AG09319 (cell line): ENCODE measurements around the gene PSD.

Experiments
- DNase-seq: peaks from one replicate; pipeline ENCODE4 v3.0.0-alpha.2; 2010; ENCODE audit warnings: low read depth; ENCODE audit errors: extremely low read depth
- CTCF ChIP-seq: IDR thresholded peaks from 2 replicates; pipeline ENCODE4 v1.5.1; 2011; ENCODE audit warnings: low read depth, mild to moderate bottlenecking, inconsistent platforms, low read length, moderate library complexity

Gene PSD

GRCh38 chr10:102437515-102437914 lies 18.9 kb upstream of the PSD start:
- TF ChIP-seq CTCF: no peak
- DNase-seq: no peak

GRCh38 chr10:102436312-102436711 lies 17.7 kb upstream of the PSD start:
- TF ChIP-seq CTCF: no peak
- no peak for DNase-seq

GRCh38 chr10:102435529-102436233 lies 17.1 kb upstream of the PSD start:
- no peak for TF ChIP-seq CTCF
- no peak for DNase-seq

- no peak for TF ChIP-seq CTCF
Measured at GRCh38 chr10:102435133-102435497, 16.5 kb upstream of the PSD start.

GRCh38 chr10:102434394-102435132 lies 16.0 kb upstream of the PSD start:
- TF ChIP-seq CTCF: no peak
- no peak for DNase-seq

More at GRCh38 chr10:102435133-102435497, 16.5 kb upstream of the PSD start:
- no peak for DNase-seq

- no peak for DNase-seq
- no peak for TF ChIP-seq CTCF
Measured at GRCh38 chr10:102433619-102434046, 15.0 kb upstream of the PSD start.
